WTC11 (cell line): Measurements from ENCODE around the gene SLC16A10. TPM values are rescaled to one million over a fixed set of nuclear protein-coding genes. Genes with fewer than 3 reads are reported as not detected.
"Not testable (repeated sequence)": the region's sequence is repeated elsewhere in the genome, so short reads cannot be mapped to it uniquely, and the experiment has no call there.

ENCODE experiments used
- ATAC-seq: fragments of 200-7000 bp; cut with Tn5 transposase; 2 replicates; pipeline ENCODE4 v1.10.0; 2021; ENCODE audit warnings: mild to moderate bottlenecking, moderate library complexity
- CTCF ChIA-PET: fragments of 300-600 bp; sonication (Branson Sonifier 250); formaldehyde crosslinking; loops from one replicate; lab custom pipeline; 2021; ENCODE audit warnings: antibody characterized with exemption; lab: Charles Lee
- POLR2A ChIA-PET: fragments of 350-600 bp; sonication (Branson Sonifier 250); formaldehyde crosslinking; loops from one replicate; lab custom pipeline; 2021; ENCODE audit warnings: antibody characterized with exemption; lab: Charles Lee
- DNase-seq: peaks from one replicate; pipeline ENCODE4 v3.0.0; 2021; ENCODE audit warnings: low spot score
- H3K27ac Mint-ChIP-seq: 2 replicates; pipeline ENCODE4 v1.8.0; 2021; ENCODE audit warnings: mixed read lengths
- H3K27me3 Mint-ChIP-seq: 2 replicates; pipeline ENCODE4 v1.8.0; 2021; ENCODE audit warnings: low read depth, mild to moderate bottlenecking, moderate library complexity, mixed read lengths
- H3K36me3 Mint-ChIP-seq: 2 replicates; pipeline ENCODE4 v1.8.0; 2021; ENCODE audit warnings: mixed read lengths
- H3K4me1 Mint-ChIP-seq: 2 replicates; pipeline ENCODE4 v1.8.0; 2022; ENCODE audit warnings: mixed read lengths
- H3K4me3 Mint-ChIP-seq: 2 replicates; pipeline ENCODE4 v1.8.0; 2021; ENCODE audit warnings: mild to moderate bottlenecking, moderate library complexity, mixed read lengths
- H3K9me3 Mint-ChIP-seq: 2 replicates; pipeline ENCODE4 v1.8.0; 2021; ENCODE audit warnings: mixed read lengths
- CREM ChIP-seq: sonication (generic); formaldehyde crosslinking; IDR thresholded peaks from 2 replicates; pipeline ENCODE4 v1.8.1; 2022; ENCODE audit warnings: mild to moderate bottlenecking, missing genetic modification reagents, moderate library complexity
- HMGA2 ChIP-seq: fragments of 250-450 bp; sonication (Bioruptor Pico); IDR thresholded peaks from 2 replicates; pipeline ENCODE4 v1.4.0; 2021; ENCODE audit warnings: mild to moderate bottlenecking, moderate library complexity
- MXD4 ChIP-seq: fragments of 250-450 bp; sonication (Bioruptor Pico); IDR thresholded peaks from 2 replicates; pipeline ENCODE4 v1.8.0; 2021; ENCODE audit warnings: mild to moderate bottlenecking, moderate library complexity, borderline replicate concordance
- NR1H2 ChIP-seq: sonication (generic); formaldehyde crosslinking; IDR thresholded peaks from 2 replicates; pipeline ENCODE4 v1.9.0; 2021; ENCODE audit warnings: mild to moderate bottlenecking, moderate library complexity, missing genetic modification reagents
- NR2C2 ChIP-seq: sonication (generic); formaldehyde crosslinking; IDR thresholded peaks from 2 replicates; pipeline ENCODE4 v1.8.0; 2022; ENCODE audit warnings: mild to moderate bottlenecking, missing genetic modification reagents
- OVOL2 ChIP-seq: fragments of 250-450 bp; sonication (Bioruptor Pico); IDR thresholded peaks from 2 replicates; pipeline ENCODE4 v1.9.0; 2021; ENCODE audit warnings: mild to moderate bottlenecking, borderline replicate concordance
- ZNF138 ChIP-seq: sonication (generic); formaldehyde crosslinking; conservative IDR thresholded peaks from 2 replicates; pipeline ENCODE4 v1.8.1; 2022; ENCODE audit warnings: mild to moderate bottlenecking, moderate library complexity, missing genetic modification reagents
- ZNF416 ChIP-seq: fragments of 250-450 bp; sonication (Bioruptor Pico); IDR thresholded peaks from 2 replicates; pipeline ENCODE4 v1.9.0; 2021; ENCODE audit warnings: mild to moderate bottlenecking, inconsistent platforms
- total RNA-seq: library from RNA; stranded (reverse); gene quantifications from 3 replicates; pipeline ENCODE4 v1.2.3, GENCODE V29; 2021
- TF ChIP-seq, protein P1 (sequence below): sonication (generic); formaldehyde crosslinking; IDR thresholded peaks from 2 replicates; pipeline ENCODE4 v1.8.1; 2023; ENCODE audit warnings: mild to moderate bottlenecking, missing genetic modification reagents, borderline replicate concordance
- TF ChIP-seq, protein P2 (sequence below): sonication (generic); formaldehyde crosslinking; IDR thresholded peaks from 2 replicates; pipeline ENCODE4 v1.8.1; 2023; ENCODE audit warnings: mild to moderate bottlenecking, missing genetic modification reagents
- TF ChIP-seq, protein P3 (sequence below): fragments of 250-450 bp; sonication (Bioruptor Pico); IDR thresholded peaks from 2 replicates; pipeline ENCODE4 v1.9.0; 2021; ENCODE audit warnings: moderate library complexity, mild to moderate bottlenecking, inconsistent platforms, borderline replicate concordance
- TF ChIP-seq, protein P4 (sequence below): sonication (generic); formaldehyde crosslinking; IDR thresholded peaks from 2 replicates; pipeline ENCODE4 v1.8.0; 2022; ENCODE audit warnings: mild to moderate bottlenecking, missing genetic modification reagents
- TF ChIP-seq, protein P5 (sequence below): sonication (generic); formaldehyde crosslinking; IDR thresholded peaks from 2 replicates; pipeline ENCODE4 v1.8.1; 2023; ENCODE audit warnings: mild to moderate bottlenecking, missing genetic modification reagents, moderate library complexity
- TF ChIP-seq, protein P6 (sequence below): sonication (generic); formaldehyde crosslinking; conservative IDR thresholded peaks from 2 replicates; pipeline ENCODE4 v1.8.1; 2022; ENCODE audit warnings: mild to moderate bottlenecking, missing genetic modification reagents

The SLC16A10 gene
- total RNA-seq, 1 experiment from 2014 or later, result 18.4 TPM

DNA sequence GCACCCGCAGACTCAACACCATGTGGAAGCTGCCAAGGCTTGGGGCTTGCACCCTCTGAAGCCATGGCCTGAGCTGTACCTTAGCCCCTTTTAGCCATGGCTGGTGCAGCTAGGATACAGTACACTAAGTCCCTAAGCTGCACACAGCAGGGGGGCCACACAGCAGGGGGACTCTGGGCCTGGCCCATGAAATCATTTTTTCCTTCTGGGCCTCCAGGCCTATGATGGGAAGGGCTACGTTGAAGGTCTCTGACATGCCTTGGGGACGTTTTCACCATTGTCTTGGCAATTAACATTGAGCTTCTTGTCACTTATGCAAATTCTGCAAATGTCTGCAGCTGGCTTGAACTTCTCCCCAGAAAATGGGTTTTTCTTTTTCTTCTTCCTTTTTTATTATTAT lies 103.3 kb downstream of the SLC16A10 start:
- ChIA-PET POLR2A (no interaction called here), CTCF (no interaction called here)
- Mint-ChIP-seq H3K27ac (no peak overlapping the region), H3K36me3 (peaks cover 26% of the 10 kb centered on the region), H3K27me3 (peaks cover 3% of the 10 kb centered on the region; the same call in 1 of the 2 replicates), H3K4me3 (no peak overlapping the region), H3K9me3 (peaks cover 30% of the 10 kb centered on the region), H3K4me1 (peaks cover 6% of the 10 kb centered on the region; the same call in 1 of the 2 replicates)
- DNase-seq, result no peak
- TF ChIP-seq ZNF416 (CRISPR knock-in tag), result no peak
- TF ChIP-seq, protein P1, sequence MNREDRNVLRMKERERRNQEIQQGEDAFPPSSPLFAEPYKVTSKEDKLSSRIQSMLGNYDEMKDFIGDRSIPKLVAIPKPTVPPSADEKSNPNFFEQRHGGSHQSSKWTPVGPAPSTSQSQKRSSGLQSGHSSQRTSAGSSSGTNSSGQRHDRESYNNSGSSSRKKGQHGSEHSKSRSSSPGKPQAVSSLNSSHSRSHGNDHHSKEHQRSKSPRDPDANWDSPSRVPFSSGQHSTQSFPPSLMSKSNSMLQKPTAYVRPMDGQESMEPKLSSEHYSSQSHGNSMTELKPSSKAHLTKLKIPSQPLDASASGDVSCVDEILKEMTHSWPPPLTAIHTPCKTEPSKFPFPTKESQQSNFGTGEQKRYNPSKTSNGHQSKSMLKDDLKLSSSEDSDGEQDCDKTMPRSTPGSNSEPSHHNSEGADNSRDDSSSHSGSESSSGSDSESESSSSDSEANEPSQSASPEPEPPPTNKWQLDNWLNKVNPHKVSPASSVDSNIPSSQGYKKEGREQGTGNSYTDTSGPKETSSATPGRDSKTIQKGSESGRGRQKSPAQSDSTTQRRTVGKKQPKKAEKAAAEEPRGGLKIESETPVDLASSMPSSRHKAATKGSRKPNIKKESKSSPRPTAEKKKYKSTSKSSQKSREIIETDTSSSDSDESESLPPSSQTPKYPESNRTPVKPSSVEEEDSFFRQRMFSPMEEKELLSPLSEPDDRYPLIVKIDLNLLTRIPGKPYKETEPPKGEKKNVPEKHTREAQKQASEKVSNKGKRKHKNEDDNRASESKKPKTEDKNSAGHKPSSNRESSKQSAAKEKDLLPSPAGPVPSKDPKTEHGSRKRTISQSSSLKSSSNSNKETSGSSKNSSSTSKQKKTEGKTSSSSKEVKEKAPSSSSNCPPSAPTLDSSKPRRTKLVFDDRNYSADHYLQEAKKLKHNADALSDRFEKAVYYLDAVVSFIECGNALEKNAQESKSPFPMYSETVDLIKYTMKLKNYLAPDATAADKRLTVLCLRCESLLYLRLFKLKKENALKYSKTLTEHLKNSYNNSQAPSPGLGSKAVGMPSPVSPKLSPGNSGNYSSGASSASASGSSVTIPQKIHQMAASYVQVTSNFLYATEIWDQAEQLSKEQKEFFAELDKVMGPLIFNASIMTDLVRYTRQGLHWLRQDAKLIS (CRISPR knock-in tag), result no peak
- no peak for TF ChIP-seq MXD4
- TF ChIP-seq, protein P2, sequence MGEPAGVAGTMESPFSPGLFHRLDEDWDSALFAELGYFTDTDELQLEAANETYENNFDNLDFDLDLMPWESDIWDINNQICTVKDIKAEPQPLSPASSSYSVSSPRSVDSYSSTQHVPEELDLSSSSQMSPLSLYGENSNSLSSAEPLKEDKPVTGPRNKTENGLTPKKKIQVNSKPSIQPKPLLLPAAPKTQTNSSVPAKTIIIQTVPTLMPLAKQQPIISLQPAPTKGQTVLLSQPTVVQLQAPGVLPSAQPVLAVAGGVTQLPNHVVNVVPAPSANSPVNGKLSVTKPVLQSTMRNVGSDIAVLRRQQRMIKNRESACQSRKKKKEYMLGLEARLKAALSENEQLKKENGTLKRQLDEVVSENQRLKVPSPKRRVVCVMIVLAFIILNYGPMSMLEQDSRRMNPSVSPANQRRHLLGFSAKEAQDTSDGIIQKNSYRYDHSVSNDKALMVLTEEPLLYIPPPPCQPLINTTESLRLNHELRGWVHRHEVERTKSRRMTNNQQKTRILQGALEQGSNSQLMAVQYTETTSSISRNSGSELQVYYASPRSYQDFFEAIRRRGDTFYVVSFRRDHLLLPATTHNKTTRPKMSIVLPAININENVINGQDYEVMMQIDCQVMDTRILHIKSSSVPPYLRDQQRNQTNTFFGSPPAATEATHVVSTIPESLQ (CRISPR knock-in tag), result no peak
- TF ChIP-seq OVOL2, result no peak
- no peak for TF ChIP-seq NR1H2 (CRISPR knock-in tag)
- TF ChIP-seq CREM (CRISPR knock-in tag), result no peak
- TF ChIP-seq, protein P3, sequence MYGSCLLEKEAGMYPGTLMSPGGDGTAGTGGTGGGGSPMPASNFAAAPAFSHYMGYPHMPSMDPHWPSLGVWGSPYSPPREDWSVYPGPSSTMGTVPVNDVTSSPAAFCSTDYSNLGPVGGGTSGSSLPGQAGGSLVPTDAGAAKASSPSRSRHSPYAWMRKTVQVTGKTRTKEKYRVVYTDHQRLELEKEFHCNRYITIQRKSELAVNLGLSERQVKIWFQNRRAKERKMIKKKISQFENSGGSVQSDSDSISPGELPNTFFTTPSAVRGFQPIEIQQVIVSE (CRISPR knock-in tag), result no peak
- ATAC-seq, result no peak

DNA sequence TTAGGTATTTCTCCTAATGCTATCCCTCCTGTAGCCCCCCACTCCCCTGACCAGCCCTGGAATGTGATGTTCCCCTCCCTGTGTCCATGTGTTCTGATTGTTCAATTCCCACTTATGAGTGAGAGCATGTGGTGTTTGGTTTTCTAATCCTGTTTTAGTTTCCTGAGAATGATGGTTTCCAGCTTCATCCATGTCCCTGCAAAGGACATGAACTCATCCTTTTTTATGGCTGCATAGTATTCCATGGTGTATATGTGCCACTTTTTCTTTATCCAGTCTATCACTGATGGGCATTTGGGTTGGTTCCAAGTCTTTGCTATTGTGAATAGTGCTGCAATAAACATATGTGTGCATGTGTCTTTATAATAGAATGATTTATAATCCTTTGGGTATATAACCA lies 103.8 kb downstream of the SLC16A10 start:
- Mint-ChIP-seq H3K36me3 (peaks cover 26% of the 10 kb centered on the region), H3K9me3 (peaks cover 30% of the 10 kb centered on the region)
- H3K4me1 Mint-ChIP-seq, H3K27ac Mint-ChIP-seq, CTCF ChIA-PET, ATAC-seq, H3K4me3 Mint-ChIP-seq, H3K27me3 Mint-ChIP-seq, DNase-seq, POLR2A ChIA-PET: not testable (repeated sequence)

DNA sequence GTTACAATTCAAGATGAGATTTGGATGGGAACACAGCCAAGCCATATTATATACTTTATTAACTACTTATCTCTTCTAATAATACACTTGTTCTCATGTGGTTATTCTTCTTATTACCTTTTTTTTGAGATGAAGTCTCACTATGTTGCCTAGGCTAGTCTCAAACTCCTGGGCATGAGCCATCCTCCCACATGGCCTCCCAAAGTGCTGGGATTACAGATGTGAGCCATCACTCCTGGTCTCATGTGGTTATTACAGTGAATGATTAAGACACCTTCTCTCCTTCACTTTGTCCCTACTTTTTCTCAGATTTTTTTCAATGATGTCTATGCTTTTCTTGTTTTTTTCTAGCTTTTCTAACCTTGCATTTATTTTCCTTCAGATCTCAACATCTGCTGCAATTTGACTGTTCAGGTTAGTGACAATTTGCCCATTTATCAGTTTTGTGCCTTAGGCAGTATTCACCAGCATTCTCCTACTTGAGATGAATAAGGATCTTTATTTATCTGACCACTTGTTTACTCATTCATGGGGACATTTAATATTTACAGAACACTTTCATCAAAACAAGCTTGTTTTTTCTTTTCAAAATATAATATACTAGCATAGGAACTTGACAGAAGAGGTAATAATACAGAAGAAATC lies 105.7 kb downstream of the SLC16A10 start:
- H3K27ac Mint-ChIP-seq, result no peak overlapping the region
- TF ChIP-seq HMGA2 (CRISPR knock-in tag) (no peak), NR2C2 (no peak), ZNF138 (CRISPR knock-in tag) (no peak)
- TF ChIP-seq, protein P4, sequence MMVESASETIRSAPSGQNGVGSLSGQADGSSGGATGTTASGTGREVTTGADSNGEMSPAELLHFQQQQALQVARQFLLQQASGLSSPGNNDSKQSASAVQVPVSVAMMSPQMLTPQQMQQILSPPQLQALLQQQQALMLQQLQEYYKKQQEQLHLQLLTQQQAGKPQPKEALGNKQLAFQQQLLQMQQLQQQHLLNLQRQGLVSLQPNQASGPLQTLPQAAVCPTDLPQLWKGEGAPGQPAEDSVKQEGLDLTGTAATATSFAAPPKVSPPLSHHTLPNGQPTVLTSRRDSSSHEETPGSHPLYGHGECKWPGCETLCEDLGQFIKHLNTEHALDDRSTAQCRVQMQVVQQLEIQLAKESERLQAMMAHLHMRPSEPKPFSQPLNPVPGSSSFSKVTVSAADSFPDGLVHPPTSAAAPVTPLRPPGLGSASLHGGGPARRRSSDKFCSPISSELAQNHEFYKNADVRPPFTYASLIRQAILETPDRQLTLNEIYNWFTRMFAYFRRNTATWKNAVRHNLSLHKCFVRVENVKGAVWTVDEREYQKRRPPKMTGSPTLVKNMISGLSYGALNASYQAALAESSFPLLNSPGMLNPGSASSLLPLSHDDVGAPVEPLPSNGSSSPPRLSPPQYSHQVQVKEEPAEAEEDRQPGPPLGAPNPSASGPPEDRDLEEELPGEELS, result no peak
- TF ChIP-seq, protein P5, sequence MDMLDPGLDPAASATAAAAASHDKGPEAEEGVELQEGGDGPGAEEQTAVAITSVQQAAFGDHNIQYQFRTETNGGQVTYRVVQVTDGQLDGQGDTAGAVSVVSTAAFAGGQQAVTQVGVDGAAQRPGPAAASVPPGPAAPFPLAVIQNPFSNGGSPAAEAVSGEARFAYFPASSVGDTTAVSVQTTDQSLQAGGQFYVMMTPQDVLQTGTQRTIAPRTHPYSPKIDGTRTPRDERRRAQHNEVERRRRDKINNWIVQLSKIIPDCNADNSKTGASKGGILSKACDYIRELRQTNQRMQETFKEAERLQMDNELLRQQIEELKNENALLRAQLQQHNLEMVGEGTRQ (CRISPR knock-in tag), result no peak
- TF ChIP-seq, protein P6, sequence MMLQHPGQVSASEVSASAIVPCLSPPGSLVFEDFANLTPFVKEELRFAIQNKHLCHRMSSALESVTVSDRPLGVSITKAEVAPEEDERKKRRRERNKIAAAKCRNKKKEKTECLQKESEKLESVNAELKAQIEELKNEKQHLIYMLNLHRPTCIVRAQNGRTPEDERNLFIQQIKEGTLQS (CRISPR knock-in tag), result no peak
- H3K36me3 Mint-ChIP-seq, result peaks cover 26% of the 10 kb centered on the region
- H3K9me3 Mint-ChIP-seq, result peaks cover 39% of the 10 kb centered on the region
- ChIA-PET POLR2A (no interaction called here), CTCF (no interaction called here)
- H3K4me1 Mint-ChIP-seq, result peaks cover 6% of the 10 kb centered on the region; the same call in 1 of the 2 replicates
- ATAC-seq (no peak), DNase-seq (no peak)
- H3K27me3 Mint-ChIP-seq, result peaks cover 3% of the 10 kb centered on the region; the same call in 1 of the 2 replicates
- no peak overlapping the region for H3K4me3 Mint-ChIP-seq
